Natural killer cell (primary cell): ENCODE measurements around the gene TRAF2. TPM values are rescaled to one million over a fixed set of nuclear protein-coding genes. Genes with fewer than 3 reads are reported as not detected.
A peak's percentile ranks its signal among the peaks of the same experiment; 100 is the strongest.

Experiments
- ATAC-seq, 3 donors: fragments of 150-1000 bp in 2 of 3; fragments of 200-7000 bp in 1 of 3; cut with Tn5 transposase; 1 replicate in 1 of 3; 2 replicates in 2 of 3; pipeline ENCODE4 v1.10.0; 2021; ENCODE audit warnings: mild to moderate bottlenecking in 2 of 3, moderate library complexity in 2 of 3
- DNase-seq, 2 donors: peaks; one replicate each; pipeline versions ENCODE4 v3.0.0 to v3.0.0-alpha.2; 2013 to 2021; ENCODE audit warnings: mixed read lengths in 1 of 2
- H3K27ac ChIP-seq: one replicate; pipeline ENCODE4 v1.5.1; 2013; ENCODE audit warnings: mild to moderate bottlenecking, low read length
- H3K27me3 ChIP-seq: one replicate; pipeline ENCODE4 v1.6.1; 2013; ENCODE audit warnings: low read length; ENCODE audit not compliant: control insufficient read depth, insufficient read depth
- H3K36me3 ChIP-seq: one replicate; pipeline ENCODE4 v1.6.1; 2013; ENCODE audit warnings: low read length; ENCODE audit not compliant: control insufficient read depth, insufficient read depth
- H3K4me1 ChIP-seq: one replicate; pipeline ENCODE4 v1.6.1; 2013; ENCODE audit warnings: low read length; ENCODE audit not compliant: control insufficient read depth, insufficient read depth
- H3K4me3 ChIP-seq: one replicate; pipeline ENCODE4 v1.5.1; 2013; ENCODE audit warnings: low read length
- H3K9me3 ChIP-seq: one replicate; pipeline ENCODE4 v1.6.1; 2013; ENCODE audit warnings: low read length; ENCODE audit not compliant: control insufficient read depth, insufficient read depth
- H3K27ac Mint-ChIP-seq, 2 donors: one replicate each; pipeline ENCODE4 v1.8.0; 2022; ENCODE audit warnings: mild to moderate bottlenecking in 2 of 2, mixed read lengths in 2 of 2, moderate library complexity in 1 of 2
- H3K27me3 Mint-ChIP-seq, 2 donors: one replicate each; pipeline ENCODE4 v1.8.0; 2022; ENCODE audit warnings: low read depth in 2 of 2, mixed read lengths in 2 of 2
- H3K36me3 Mint-ChIP-seq: one replicate; pipeline ENCODE4 v1.8.0; 2022; ENCODE audit warnings: mixed read lengths
- H3K4me1 Mint-ChIP-seq, 2 donors: one replicate each; pipeline ENCODE4 v1.8.0; 2022; ENCODE audit warnings: mixed read lengths in 2 of 2
- H3K4me3 Mint-ChIP-seq: one replicate; pipeline ENCODE4 v1.8.0; 2022; ENCODE audit warnings: mild to moderate bottlenecking, moderate library complexity, mixed read lengths
- H3K9me3 Mint-ChIP-seq, 2 donors: one replicate each; pipeline ENCODE4 v1.8.0; 2022; ENCODE audit warnings: mixed read lengths in 2 of 2
- CTCF ChIP-seq: fragments of 200-600 bp; IDR thresholded peaks from one replicate; pipeline ENCODE4 v1.8.0; 2022; ENCODE audit warnings: antibody characterized with exemption
- WGBS: methylation state at CpG from one replicate; pipeline ENCODE4 v1.1.7; 2013; ENCODE audit warnings: missing lambda C conversion rate; ENCODE audit not compliant: insufficient coverage; 5-methylcytosine and 5-hydroxymethylcytosine counted together
- intact Hi-C: fragments of 100-400 bp; cut with micrococcal nuclease; formaldehyde crosslinking; loops from one replicate; pipeline ENCODE4 v1.14.2; 2022
- total RNA-seq, 4 donors: library from RNA; stranded (reverse); fragments of 120-200 nt in 1 of 4; gene quantifications; one replicate each; pipeline versions ENCODE4 v1.2.3 to v1.2.4, GENCODE V29; 2013 to 2022

TRAF2 gene
- total RNA-seq, 3 donors from 2014 or later (not counting 1 experiment from before 2014, with no cell fraction given): 17.4 to 35.5 (median 25.0) TPM

DNA sequence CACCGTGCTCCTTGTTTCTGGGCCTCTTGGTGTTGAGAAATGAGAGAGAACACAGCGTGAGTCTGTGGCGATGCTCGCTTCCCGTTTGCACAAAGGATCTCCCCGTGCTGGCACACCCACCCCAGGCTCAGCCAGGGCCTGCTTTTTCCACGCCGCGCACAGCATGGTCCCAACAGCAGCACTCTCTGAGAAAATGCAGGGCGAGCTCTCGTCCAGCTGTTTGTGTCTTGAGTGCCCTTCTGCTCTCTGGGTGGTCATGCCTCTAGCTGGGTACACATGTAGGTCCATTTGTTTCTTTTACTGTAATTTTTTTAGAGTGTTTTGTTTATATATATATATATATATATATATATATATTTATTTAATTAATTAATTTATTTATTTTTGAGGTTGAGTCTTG lies 31.6 kb downstream of the TRAF2 start:
- Histone ChIP-seq H3K4me3 (no peak overlapping the region), H3K27ac (no peak overlapping the region), H3K9me3 (no peaks in the 10 kb centered on the region), H3K4me1 (no peaks in the 10 kb centered on the region), H3K36me3 (peaks cover 68% of the 10 kb centered on the region), H3K27me3 (no peaks in the 10 kb centered on the region)
- Mint-ChIP-seq H3K4me1 (peaks cover 0 to 6% of the 10 kb centered on the region in 2 donors), H3K9me3 (no peaks in the 10 kb centered on the region), H3K36me3 (peaks cover 7% of the 10 kb centered on the region), H3K4me3 (no peak overlapping the region), H3K27me3 (no peaks in the 10 kb centered on the region), H3K27ac (no peak overlapping the region)
- DNase-seq: no peak
- TF ChIP-seq CTCF: no peak
- no peak for ATAC-seq
- 94% methylated on average over 11 of the region's 11 CpGs for WGBS
- intact Hi-C loops: no loop called here

GRCh38 chr9:136920069-136920468 lies 33.8 kb downstream of the TRAF2 start:
- peaks cover 7% of the 10 kb centered on the region for H3K36me3 Mint-ChIP-seq
- H3K27ac Mint-ChIP-seq: peak overlapping the region in 1 of 2 donors; percentile 39
- no peaks in the 10 kb centered on the region for H3K27me3 Mint-ChIP-seq
- no peaks in the 10 kb centered on the region for H3K9me3 Mint-ChIP-seq
- DNase-seq: no peak
- H3K4me1 ChIP-seq: no peaks in the 10 kb centered on the region
- WGBS: 96% methylated on average over 15 of the region's 15 CpGs
- H3K4me3 Mint-ChIP-seq: no peak overlapping the region
- TF ChIP-seq CTCF: no peak
- no peaks in the 10 kb centered on the region for H3K9me3 ChIP-seq
- no peaks in the 10 kb centered on the region for H3K27me3 ChIP-seq
- H3K27ac ChIP-seq: no peak overlapping the region
- no peak for ATAC-seq
- H3K36me3 ChIP-seq: peaks cover 56% of the 10 kb centered on the region
- no peak overlapping the region for H3K4me3 ChIP-seq
- intact Hi-C loops: no loop called here
- H3K4me1 Mint-ChIP-seq: peaks cover 0 to 6% of the 10 kb centered on the region in 2 donors

- Histone ChIP-seq H3K36me3 (peaks cover 55% of the 10 kb centered on the region), H3K4me3 (no peak overlapping the region), H3K27ac (no peak overlapping the region), H3K4me1 (no peaks in the 10 kb centered on the region), H3K27me3 (no peaks in the 10 kb centered on the region), H3K9me3 (no peaks in the 10 kb centered on the region)
- DNase-seq (no peak), ATAC-seq (no peak)
- Mint-ChIP-seq H3K27me3 (no peaks in the 10 kb centered on the region), H3K27ac (no peak overlapping the region), H3K4me3 (no peak overlapping the region), H3K9me3 (no peaks in the 10 kb centered on the region), H3K36me3 (peaks cover 5% of the 10 kb centered on the region), H3K4me1 (peaks cover 0 to 4% of the 10 kb centered on the region in 2 donors)
- intact Hi-C loops: no loop called here
- WGBS: 95% methylated on average over 14 of the region's 14 CpGs
- no peak for TF ChIP-seq CTCF
Measured at GRCh38 chr9:136920734-136921231, 34.5 kb downstream of the TRAF2 start.

GRCh38 chr9:136921307-136921706 lies 35.0 kb downstream of the TRAF2 start:
- no peak for ATAC-seq

More at GRCh38 chr9:136921307-136921706, 35.0 kb downstream of the TRAF2 start:
- no peak overlapping the region for H3K4me3 Mint-ChIP-seq
- Histone ChIP-seq H3K27me3 (no peaks in the 10 kb centered on the region), H3K4me1 (no peaks in the 10 kb centered on the region), H3K4me3 (no peak overlapping the region), H3K9me3 (no peaks in the 10 kb centered on the region), H3K36me3 (peaks cover 55% of the 10 kb centered on the region), H3K27ac (no peak overlapping the region)
- no peak overlapping the region for H3K27ac Mint-ChIP-seq
- no peaks in the 10 kb centered on the region for H3K9me3 Mint-ChIP-seq
- DNase-seq: no peak
- intact Hi-C loops: no loop called here
- H3K36me3 Mint-ChIP-seq: no peaks in the 10 kb centered on the region
- 96% methylated on average over 9 of the region's 11 CpGs for WGBS
- no peaks in the 10 kb centered on the region for H3K27me3 Mint-ChIP-seq
- no peaks in the 10 kb centered on the region for H3K4me1 Mint-ChIP-seq
- TF ChIP-seq CTCF: no peak
